Frontal cortex (tissue), 4 donors: ENCODE results near the gene TSPAN14. TPM values are rescaled to one million over a fixed set of nuclear protein-coding genes. Genes with fewer than 3 reads are reported as not detected.

Experiments used
- DNase-seq, 2 donors: peaks; one replicate each; pipeline ENCODE4 v3.0.0; 2012; ENCODE audit warnings: low spot score in 2 of 2
- FAIRE-seq: peaks from 2 replicates; lab custom pipeline; 2012; peaks lifted over from hg19 to GRCh38; lab: Jason Lieb, UNC
- total RNA-seq: library from RNA; depleted of rRNA; stranded (reverse); fragments of >200 nt; gene quantifications from one replicate; pipeline ENCODE4 v1.2.3, GENCODE V29; 2014
- donor health status: control.
- donor health status: control.
- donor health status: control.

Gene TSPAN14
- total RNA-seq, 1 donor from 2014 or later = 17.9 TPM

- DNase-seq = no peak
- no peak for FAIRE-seq
These were observed 113.2 kb downstream of the TSPAN14 start for GRCh38 chr10:80567292-80567691.

GRCh38 chr10:80569131-80569895 is 115.2 kb downstream of the TSPAN14 start:
- no peak for DNase-seq
- FAIRE-seq = no peak

- FAIRE-seq = no peak
These were observed 117.2 kb downstream of the TSPAN14 start for GRCh38 chr10:80571352-80571751.

GRCh38 chr10:80579181-80579763 is 125.2 kb downstream of the TSPAN14 start:
- no peak for DNase-seq
- no peak for FAIRE-seq

More at GRCh38 chr10:80571352-80571751, 117.2 kb downstream of the TSPAN14 start:
- DNase-seq = no peak

- no peak for DNase-seq
- FAIRE-seq = no peak
These were observed 125.9 kb downstream of the TSPAN14 start for GRCh38 chr10:80579849-80580637.

- no peak for DNase-seq
- no peak for FAIRE-seq
These were observed 126.7 kb downstream of the TSPAN14 start for GRCh38 chr10:80580638-80581468.

- no peak for DNase-seq
- FAIRE-seq = no peak
These were observed 127.3 kb downstream of the TSPAN14 start for GRCh38 chr10:80581469-80581835.

GRCh38 chr10:80582286-80582960 is 128.3 kb downstream of the TSPAN14 start:
- DNase-seq (no peak), FAIRE-seq (no peak)

Other genes starting within 250 kb of the TSPAN14 start
- gene ANXA11, start 248.8 kb upstream of the TSPAN14 start, total RNA-seq = 2.0 TPM
- gene MAT1A, start 164.7 kb upstream of the TSPAN14 start, total RNA-seq = under 0.01 TPM
- 0.41 TPM for gene DYDC1, start 97.6 kb upstream of the TSPAN14 start, total RNA-seq
- gene DYDC2, start 97.5 kb upstream of the TSPAN14 start, total RNA-seq = 2.4 TPM
- 80.3 TPM for gene PRXL2A, start 45.8 kb upstream of the TSPAN14 start, total RNA-seq
- gene SH2D4B, start 83.6 kb downstream of the TSPAN14 start, total RNA-seq = 1.2 TPM